ENCODE data around the gene PDZD7. TPM values are rescaled to one million over a fixed set of nuclear protein-coding genes. Genes with fewer than 3 reads are reported as not detected.

PDZD7 gene
- polyA plus RNA-seq, 1 of the 3 experiments (the other 2 are of a cell fraction), result 1.9 TPM

- TF ChIP-seq, protein P1, sequence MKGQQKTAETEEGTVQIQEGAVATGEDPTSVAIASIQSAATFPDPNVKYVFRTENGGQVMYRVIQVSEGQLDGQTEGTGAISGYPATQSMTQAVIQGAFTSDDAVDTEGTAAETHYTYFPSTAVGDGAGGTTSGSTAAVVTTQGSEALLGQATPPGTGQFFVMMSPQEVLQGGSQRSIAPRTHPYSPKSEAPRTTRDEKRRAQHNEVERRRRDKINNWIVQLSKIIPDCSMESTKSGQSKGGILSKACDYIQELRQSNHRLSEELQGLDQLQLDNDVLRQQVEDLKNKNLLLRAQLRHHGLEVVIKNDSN (IDR thresholded peaks at IDR 0.05; ENCODE audit: borderline replicate concordance, low read depth), result peak; percentile 72
- no peak for TF ChIP-seq CTCF (IDR thresholded peaks at IDR 0.05)
- TF ChIP-seq MEF2A (IDR thresholded peaks at IDR 0.05; ENCODE audit: borderline replicate concordance, low read depth), result no peak
- no peak for TF ChIP-seq TCF12 (IDR thresholded peaks at IDR 0.05)
- TF ChIP-seq TEAD4 (IDR thresholded peaks at IDR 0.05; ENCODE audit: borderline replicate concordance, insufficient read depth), result no peak
- no peak for TF ChIP-seq RXRA (IDR thresholded peaks at IDR 0.05; ENCODE audit: borderline replicate concordance, low read depth)
- TF ChIP-seq MXI1 (IDR thresholded peaks at IDR 0.05; ENCODE audit: low read depth, low read length), result no peak
- no peak for TF ChIP-seq NFIC (IDR thresholded peaks at IDR 0.05; ENCODE audit: borderline replicate concordance)
- TF ChIP-seq FOXM1 (IDR thresholded peaks at IDR 0.05; ENCODE audit: low read depth), result no peak
Observed at GRCh38 chr10:100996678-100997359, 34.1 kb downstream of the PDZD7 start (continued).

DNA sequence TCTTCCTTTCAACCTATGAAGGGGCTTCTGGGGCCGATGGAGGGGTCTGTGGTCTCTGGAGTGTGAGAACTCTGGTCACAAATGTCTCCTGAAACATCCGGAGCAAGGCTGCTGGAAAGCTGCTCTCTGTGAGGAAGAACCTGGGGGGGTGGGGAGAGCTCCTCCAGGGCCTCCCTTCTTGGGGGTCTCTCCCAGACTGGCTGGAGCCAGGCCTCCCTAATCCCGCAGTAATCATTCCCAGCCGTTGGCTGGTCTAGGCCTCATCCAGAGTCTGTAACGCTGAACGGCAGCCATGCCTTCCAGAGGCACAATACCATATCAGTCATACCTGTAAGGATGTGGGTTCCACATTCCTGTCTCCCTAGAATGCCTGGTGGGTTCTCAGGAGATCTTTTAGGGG lies 35.7 kb downstream of the PDZD7 start:
- no peak overlapping the region for H2AFZ ChIP-seq (ENCODE audit: low read depth)
- H3K79me2 ChIP-seq (ENCODE audit: insufficient read depth), result peaks cover 27% of the 10 kb centered on the region
- no peak overlapping the region for H3K4me3 ChIP-seq (ENCODE audit: low read depth in 2 of 2, low read length in 1 of 2)
- H3K4me2 ChIP-seq, result no peak overlapping the region
- peaks cover 16 to 34% of the 10 kb centered on the region in 2 experiments for H3K36me3 ChIP-seq (replicated peaks in 1 of 2; ENCODE audit: control insufficient read depth in 1 of 2, insufficient read depth in 2 of 2, low read length in 1 of 2)
- CTCF ChIA-PET, result interaction anchor here (1.2 to 24.5 kb wide), 4 partner anchors 14 to 253 kb away, joined by 3 to 443 read pairs (median 68); no protein-coding TSS in a partner anchor
- no peak for DNase-seq
- WGBS (ENCODE audit: low lambda C conversion rate), result 55% methylated on average over 5 of the region's 6 CpGs
- H3K9me2 ChIP-seq, result no peaks in the 10 kb centered on the region
- H3K9ac ChIP-seq, result no peak overlapping the region
- POLR2A ChIA-PET, result interaction anchor here (0.6 to 1.6 kb wide), 2 partner anchors 14 to 152 kb away, joined by 3 read pairs; no protein-coding TSS in a partner anchor
- no peaks in the 10 kb centered on the region for H3K9me3 ChIP-seq
- H3K27me3 ChIP-seq (ENCODE audit: insufficient read depth), result no peaks in the 10 kb centered on the region
- H3F3A ChIP-seq (replicated peaks; ENCODE audit: insufficient read depth), result peaks cover 32% of the 10 kb centered on the region
- 0 out of 2 replicates have a peak, but pooled peaks cover 4% of the 10 kb centered on the region for H4K20me1 ChIP-seq (ENCODE audit: insufficient read depth)
- TF ChIP-seq, protein P1 (IDR thresholded peaks at IDR 0.05; ENCODE audit: borderline replicate concordance, low read depth), result no peak
- TF ChIP-seq, protein P2, sequence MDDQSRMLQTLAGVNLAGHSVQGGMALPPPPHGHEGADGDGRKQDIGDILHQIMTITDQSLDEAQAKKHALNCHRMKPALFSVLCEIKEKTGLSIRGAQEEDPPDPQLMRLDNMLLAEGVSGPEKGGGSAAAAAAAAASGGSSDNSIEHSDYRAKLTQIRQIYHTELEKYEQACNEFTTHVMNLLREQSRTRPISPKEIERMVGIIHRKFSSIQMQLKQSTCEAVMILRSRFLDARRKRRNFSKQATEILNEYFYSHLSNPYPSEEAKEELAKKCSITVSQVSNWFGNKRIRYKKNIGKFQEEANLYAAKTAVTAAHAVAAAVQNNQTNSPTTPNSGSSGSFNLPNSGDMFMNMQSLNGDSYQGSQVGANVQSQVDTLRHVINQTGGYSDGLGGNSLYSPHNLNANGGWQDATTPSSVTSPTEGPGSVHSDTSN (IDR thresholded peaks at IDR 0.05), result 0 out of 2 replicates have a peak, but pooled peaks have one; percentile 4
- peaks cover 9 to 22% of the 10 kb centered on the region in 2 experiments; a peak in 3 of 4 replicates for H3K4me1 ChIP-seq (ENCODE audit: control insufficient read depth in 1 of 2, insufficient read depth in 2 of 2, low read depth in 1 of 2, low read length in 1 of 2)
- H3K27ac ChIP-seq (ENCODE audit: low read depth in 2 of 2, low read length in 1 of 2), result no peak overlapping the region; a peak in 1 of 4 replicates
